HG02840 (cell line): Measurements from ENCODE around the gene PPP1R36.
"Not testable (repeated sequence)": the region's sequence is repeated elsewhere in the genome, so short reads cannot be mapped to it uniquely, and the experiment has no call there.

Experiments used
- ATAC-seq: cut with Tn5 transposase; IDR thresholded peaks from one replicate; pipeline ENCODE4 v1.9.1; 2021; ENCODE audit warnings: mild to moderate bottlenecking, moderate library complexity, moderate number of reproducible peaks; ENCODE audit not compliant: unreplicated experiment, low FRiP score

The PPP1R36 gene

GRCh38 chr14:64562436-64562835 lies 12.7 kb downstream of the PPP1R36 start:
- no peak for ATAC-seq

GRCh38 chr14:64563696-64564095 lies 13.9 kb downstream of the PPP1R36 start:
- no peak for ATAC-seq

GRCh38 chr14:64566651-64567122 lies 16.9 kb downstream of the PPP1R36 start:
- no peak for ATAC-seq

GRCh38 chr14:64569138-64569631 lies 19.4 kb downstream of the PPP1R36 start:
- no peak for ATAC-seq

GRCh38 chr14:64569646-64570045 lies 19.9 kb downstream of the PPP1R36 start:
- not testable (repeated sequence) for ATAC-seq

- ATAC-seq = no peak
These were observed 22.8 kb downstream of the PPP1R36 start for GRCh38 chr14:64572386-64573104.

GRCh38 chr14:64573109-64573508 lies 23.3 kb downstream of the PPP1R36 start:
- no peak for ATAC-seq

- no peak for ATAC-seq
These were observed 24.8 kb downstream of the PPP1R36 start for GRCh38 chr14:64574371-64575107.

- no peak for ATAC-seq
These were observed 27.4 kb downstream of the PPP1R36 start for GRCh38 chr14:64577211-64577610.

GRCh38 chr14:64580467-64580866 lies 30.7 kb downstream of the PPP1R36 start:
- no peak for ATAC-seq

GRCh38 chr14:64581363-64581762 lies 31.6 kb downstream of the PPP1R36 start:
- no peak for ATAC-seq

GRCh38 chr14:64581817-64582216 lies 32.1 kb downstream of the PPP1R36 start:
- ATAC-seq = no peak

- no peak for ATAC-seq
These were observed 34.4 kb downstream of the PPP1R36 start for GRCh38 chr14:64584190-64584589.

GRCh38 chr14:64591809-64592208 lies 42.0 kb downstream of the PPP1R36 start:
- no peak for ATAC-seq

- no peak for ATAC-seq
These were observed 44.7 kb downstream of the PPP1R36 start for GRCh38 chr14:64594438-64594837.

- no peak for ATAC-seq
These were observed 48.6 kb downstream of the PPP1R36 start for GRCh38 chr14:64598404-64598803.

GRCh38 chr14:64601571-64601970 lies 51.8 kb downstream of the PPP1R36 start:
- ATAC-seq = no peak

GRCh38 chr14:64602826-64603225 lies 53.1 kb downstream of the PPP1R36 start:
- ATAC-seq = no peak

GRCh38 chr14:64604001-64604400 lies 54.2 kb downstream of the PPP1R36 start:
- no peak for ATAC-seq

GRCh38 chr14:64604881-64605280 lies 55.1 kb downstream of the PPP1R36 start:
- ATAC-seq = no peak

GRCh38 chr14:64605926-64606685 lies 56.3 kb downstream of the PPP1R36 start:
- no peak for ATAC-seq
